Epithelial cell of proximal tubule (primary cell): ENCODE results near the gene FMN2. TPM values are rescaled to one million over a fixed set of nuclear protein-coding genes. Genes with fewer than 3 reads are reported as not detected.
A peak's percentile ranks its signal among the peaks of the same experiment; 100 is the strongest.

Source experiments
- DNase-seq: peaks from one replicate; pipeline ENCODE4 v3.0.0-alpha.2; 2011; ENCODE audit warnings: low read depth
- H3K4me3 ChIP-seq: 2 replicates; pipeline ENCODE4 v1.5.1; 2011; ENCODE audit warnings: low read depth, mild to moderate bottlenecking, low read length
- total RNA-seq: library from RNA; depleted of rRNA; stranded (reverse); fragments of >200 nt; gene quantifications from 2 replicates; pipeline ENCODE4 v1.2.3, GENCODE V29; 2015
- TF ChIP-seq, protein P1 (sequence below): conservative IDR thresholded peaks from 2 replicates; pipeline ENCODE4 v1.5.1; 2012; ENCODE audit warnings: low read depth, mild to moderate bottlenecking, low read length

Gene FMN2
- total RNA-seq, 1 donor from 2014 or later: 0.86 TPM

DNA sequence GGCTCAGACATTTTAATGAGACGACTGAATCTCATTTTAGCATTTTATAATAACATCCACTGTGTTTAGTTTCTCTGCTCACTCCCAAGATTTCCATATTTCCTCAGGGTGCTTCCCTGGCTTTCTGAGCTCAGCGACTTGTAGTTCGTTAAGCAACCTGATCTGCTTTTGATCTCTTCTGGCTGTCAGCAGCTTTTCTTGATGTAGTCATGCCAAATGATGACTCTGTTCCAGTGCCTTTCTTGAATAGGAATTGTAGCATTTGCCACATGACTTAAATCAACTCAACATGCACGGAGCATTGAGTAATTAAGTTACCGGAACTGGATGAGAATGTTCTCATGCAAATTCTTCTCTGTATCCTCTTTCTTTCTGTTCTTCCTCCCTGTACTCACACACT is 246.1 kb downstream of the FMN2 start:
- TF ChIP-seq, protein P1, sequence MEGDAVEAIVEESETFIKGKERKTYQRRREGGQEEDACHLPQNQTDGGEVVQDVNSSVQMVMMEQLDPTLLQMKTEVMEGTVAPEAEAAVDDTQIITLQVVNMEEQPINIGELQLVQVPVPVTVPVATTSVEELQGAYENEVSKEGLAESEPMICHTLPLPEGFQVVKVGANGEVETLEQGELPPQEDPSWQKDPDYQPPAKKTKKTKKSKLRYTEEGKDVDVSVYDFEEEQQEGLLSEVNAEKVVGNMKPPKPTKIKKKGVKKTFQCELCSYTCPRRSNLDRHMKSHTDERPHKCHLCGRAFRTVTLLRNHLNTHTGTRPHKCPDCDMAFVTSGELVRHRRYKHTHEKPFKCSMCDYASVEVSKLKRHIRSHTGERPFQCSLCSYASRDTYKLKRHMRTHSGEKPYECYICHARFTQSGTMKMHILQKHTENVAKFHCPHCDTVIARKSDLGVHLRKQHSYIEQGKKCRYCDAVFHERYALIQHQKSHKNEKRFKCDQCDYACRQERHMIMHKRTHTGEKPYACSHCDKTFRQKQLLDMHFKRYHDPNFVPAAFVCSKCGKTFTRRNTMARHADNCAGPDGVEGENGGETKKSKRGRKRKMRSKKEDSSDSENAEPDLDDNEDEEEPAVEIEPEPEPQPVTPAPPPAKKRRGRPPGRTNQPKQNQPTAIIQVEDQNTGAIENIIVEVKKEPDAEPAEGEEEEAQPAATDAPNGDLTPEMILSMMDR: no peak
- peak; percentile 45 for DNase-seq

DNA sequence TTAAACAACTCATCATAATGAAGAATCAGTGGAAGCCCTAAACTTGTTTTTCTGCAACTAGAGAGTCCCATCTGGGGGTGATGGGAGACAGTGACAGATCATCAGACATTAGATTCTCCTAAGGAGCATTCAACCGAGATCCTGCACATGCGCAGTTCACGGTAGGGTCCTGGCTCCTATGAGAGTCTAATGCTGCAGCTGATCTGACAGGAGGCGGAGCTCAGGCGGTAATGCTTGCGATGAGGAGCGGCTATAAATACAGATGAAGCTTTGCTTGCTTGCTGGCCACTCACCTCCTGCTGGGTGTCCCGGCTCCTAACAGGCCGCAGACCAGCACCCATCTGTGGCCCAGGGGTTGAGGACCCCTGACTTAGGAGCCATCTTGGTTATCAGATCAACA is 247.2 kb downstream of the FMN2 start:
- TF ChIP-seq, protein P1: no peak
- no peak for DNase-seq
- H3K4me3 ChIP-seq: no peak overlapping the region

More for the DNA sequence above, 246.1 kb downstream of the FMN2 start:
- H3K4me3 ChIP-seq: no peak overlapping the region

DNA sequence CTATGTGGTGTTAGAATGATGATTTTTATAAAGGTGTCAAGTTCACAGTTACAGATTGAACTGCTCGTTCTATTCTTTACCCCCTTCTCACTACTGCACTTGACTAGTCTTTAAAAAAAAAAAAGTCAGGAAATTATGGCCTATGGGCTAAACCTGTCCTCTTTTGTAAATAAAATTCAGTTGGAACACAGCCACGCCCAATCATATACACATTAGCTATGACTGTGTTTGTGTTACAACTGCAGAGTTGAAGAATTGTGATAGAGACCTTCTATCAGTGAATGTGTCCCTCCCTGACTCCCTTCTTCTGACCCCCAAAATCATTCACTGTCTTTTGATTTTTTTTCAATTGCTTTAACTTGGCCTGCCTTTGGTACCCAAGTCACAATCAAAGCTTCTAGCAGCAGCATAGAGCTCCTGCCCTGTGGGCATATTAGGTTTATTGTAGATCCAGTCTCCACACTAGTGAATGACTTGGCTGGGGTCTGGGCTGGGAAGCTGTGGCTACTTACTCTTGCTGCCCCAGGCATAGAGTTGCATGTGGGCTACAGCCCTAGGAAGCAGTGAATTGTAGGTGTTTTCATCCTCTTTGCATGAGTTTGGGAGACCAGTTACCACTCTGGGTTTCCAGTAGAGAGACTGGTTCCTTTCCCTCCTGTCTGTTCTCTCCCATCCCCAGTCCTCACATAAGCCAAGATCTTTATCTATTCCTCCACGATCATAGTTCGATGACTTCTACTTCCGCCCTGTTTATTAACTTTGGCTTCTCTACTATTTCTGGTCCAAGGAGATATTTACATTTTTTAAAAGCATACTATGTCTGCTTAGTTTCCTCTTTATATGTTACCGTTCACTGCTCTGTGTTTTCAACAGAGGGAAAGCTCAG is 249.9 kb downstream of the FMN2 start:
- no peak for DNase-seq
- TF ChIP-seq, protein P1: no peak
- no peak overlapping the region for H3K4me3 ChIP-seq

DNA sequence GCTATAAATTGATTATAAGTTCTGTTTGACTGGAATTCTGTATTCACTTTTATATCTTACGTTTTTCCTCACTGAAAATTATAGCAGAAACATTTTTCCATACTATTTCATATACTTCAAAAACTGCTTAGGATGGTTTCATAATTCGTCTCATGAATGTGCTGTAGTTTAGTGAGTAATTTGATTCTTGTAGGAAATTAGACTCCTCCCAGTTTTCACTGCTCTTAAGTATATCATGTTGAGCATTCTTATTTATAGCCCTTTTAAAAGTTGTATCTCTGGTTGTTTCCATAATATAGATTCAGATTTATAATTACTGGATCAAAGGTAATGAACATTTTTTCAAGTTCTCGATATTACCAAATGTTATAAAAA is 250.6 kb downstream of the FMN2 start:
- TF ChIP-seq, protein P1: no peak
- no peak for DNase-seq
- H3K4me3 ChIP-seq: no peak overlapping the region

DNA sequence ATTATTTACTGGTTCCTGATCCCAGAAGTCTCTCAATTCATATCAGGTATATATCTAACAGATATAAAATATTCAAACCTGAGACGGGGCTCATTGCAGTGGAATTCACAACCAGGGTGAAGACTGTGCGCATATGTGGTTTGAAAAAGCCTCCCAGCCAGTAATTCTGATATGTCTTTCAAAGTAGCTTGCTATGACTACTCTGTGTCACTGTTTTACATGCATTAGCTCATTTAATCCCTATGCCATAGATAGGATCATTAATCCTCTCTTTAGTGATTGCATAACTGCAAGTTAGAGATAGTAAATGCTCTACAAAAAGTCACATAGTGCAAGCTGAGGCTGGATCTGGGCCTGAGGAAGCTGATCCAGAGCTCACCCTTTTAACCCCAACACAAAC is 251.4 kb downstream of the FMN2 start:
- TF ChIP-seq, protein P1: no peak
- no peak for DNase-seq
- H3K4me3 ChIP-seq: no peak overlapping the region

DNA sequence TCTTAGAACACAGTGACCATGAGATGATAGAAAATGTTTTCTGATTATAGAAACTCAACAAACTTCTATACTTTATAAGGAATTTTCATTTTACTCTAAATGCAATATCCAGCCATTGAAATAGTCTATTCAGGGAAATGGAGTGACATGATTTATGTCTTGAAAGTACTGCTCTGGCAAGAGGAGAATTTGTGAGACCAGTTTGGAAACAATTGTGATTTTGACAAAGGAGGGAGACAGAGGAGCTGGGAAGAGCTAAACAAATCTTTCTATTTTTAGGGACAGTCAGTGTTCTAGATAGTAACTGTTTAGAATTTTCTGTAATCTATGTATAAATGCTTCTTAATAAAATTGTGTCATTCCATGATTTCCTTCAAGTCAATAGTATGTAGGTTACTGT is 252.3 kb downstream of the FMN2 start:
- TF ChIP-seq, protein P1: no peak
- H3K4me3 ChIP-seq: no peak overlapping the region
- DNase-seq: no peak

DNA sequence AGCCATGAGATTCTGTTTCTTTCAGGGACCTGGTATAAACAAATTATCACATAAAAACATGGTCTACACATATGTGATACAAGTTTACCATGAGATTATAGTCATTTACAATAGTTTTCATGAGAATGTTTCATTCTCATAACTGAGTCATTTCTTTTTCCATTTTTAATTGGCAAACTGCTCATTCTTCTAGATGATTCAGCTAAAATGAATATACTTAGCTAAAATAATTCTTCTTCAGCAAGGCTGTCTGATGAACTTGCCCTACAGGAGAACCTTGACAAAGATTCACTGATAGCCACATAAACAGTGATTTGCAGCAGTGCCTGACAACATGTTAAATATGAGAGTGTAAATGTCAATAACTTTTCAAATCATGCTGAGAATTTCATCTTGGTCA is 253.2 kb downstream of the FMN2 start:
- TF ChIP-seq, protein P1: no peak
- no peak overlapping the region for H3K4me3 ChIP-seq
- no peak for DNase-seq
